Measurements from ENCODE around the gene KNDC1. TPM values are rescaled to one million over a fixed set of nuclear protein-coding genes. Genes with fewer than 3 reads are reported as not detected.

KNDC1 gene
- polyA plus RNA-seq, 1 donor from 2014 or later: 4.3 TPM

GRCh38 chr10:133248334-133248715 lies 88.3 kb downstream of the KNDC1 start:
- H3K36me3 ChIP-seq (ENCODE audit: insufficient read depth, low read length): no peaks in the 10 kb centered on the region
- H3K9ac ChIP-seq (ENCODE audit: low read length): no peak overlapping the region
- H3K9me3 ChIP-seq (ENCODE audit: low read length): no peaks in the 10 kb centered on the region
- TF ChIP-seq CTCF (IDR thresholded peaks at IDR 0.05; ENCODE audit: poor library complexity, severe bottlenecking): no peak
- TF ChIP-seq EP300 (conservative IDR thresholded peaks at IDR 0.05; ENCODE audit: poor library complexity, severe bottlenecking): no peak
- TF ChIP-seq REST (IDR thresholded peaks at IDR 0.05; ENCODE audit: borderline replicate concordance): no peak
- no peak for TF ChIP-seq TAF1 (IDR thresholded peaks at IDR 0.05; ENCODE audit: low read depth)
- TF ChIP-seq MXI1 (conservative IDR thresholded peaks at IDR 0.05; ENCODE audit: poor library complexity, severe bottlenecking): no peak
- TF ChIP-seq SMC3 (conservative IDR thresholded peaks at IDR 0.05; ENCODE audit: poor library complexity): no peak
- H3F3A ChIP-seq (ENCODE audit: insufficient read depth, low read length, poor library complexity, severe bottlenecking): no peaks in the 10 kb centered on the region
- H3K27me3 ChIP-seq (ENCODE audit: insufficient read depth, low read depth, low read length): no peaks in the 10 kb centered on the region
- no peak overlapping the region for H3K4me2 ChIP-seq (ENCODE audit: low read length)
- H2AFZ ChIP-seq (ENCODE audit: low read depth, low read length): no peak overlapping the region
- H3K79me2 ChIP-seq (replicated peaks; ENCODE audit: insufficient read depth, low read length): no peaks in the 10 kb centered on the region
- no peaks in the 10 kb centered on the region for H4K20me1 ChIP-seq (ENCODE audit: insufficient read depth)
- no peak overlapping the region for H3K27ac ChIP-seq (ENCODE audit: low read length)
- H3K4me3 ChIP-seq (ENCODE audit: low read length): no peak overlapping the region
- H3K9me2 ChIP-seq (ENCODE audit: insufficient read depth, low read length): no peaks in the 10 kb centered on the region

- Histone ChIP-seq H3K9ac (ENCODE audit: low read length) (no peak overlapping the region), H3K27ac (ENCODE audit: low read length) (no peak overlapping the region), H2AFZ (ENCODE audit: low read depth, low read length) (no peak overlapping the region), H3K4me3 (ENCODE audit: low read length) (no peak overlapping the region), H3K9me2 (ENCODE audit: insufficient read depth, low read length) (no peaks in the 10 kb centered on the region), H3K79me2 (replicated peaks; ENCODE audit: insufficient read depth, low read length) (no peaks in the 10 kb centered on the region), H3K4me2 (ENCODE audit: low read length) (no peak overlapping the region), H3K27me3 (ENCODE audit: insufficient read depth, low read depth, low read length) (no peaks in the 10 kb centered on the region), H3F3A (ENCODE audit: insufficient read depth, low read length, poor library complexity, severe bottlenecking) (no peaks in the 10 kb centered on the region), H4K20me1 (ENCODE audit: insufficient read depth) (no peaks in the 10 kb centered on the region), H3K9me3 (ENCODE audit: low read length) (no peaks in the 10 kb centered on the region), H3K36me3 (ENCODE audit: insufficient read depth, low read length) (no peaks in the 10 kb centered on the region)
- TF ChIP-seq TAF1 (IDR thresholded peaks at IDR 0.05; ENCODE audit: low read depth) (no peak), RAD21 (conservative IDR thresholded peaks at IDR 0.05) (no peak), EP300 (conservative IDR thresholded peaks at IDR 0.05; ENCODE audit: poor library complexity, severe bottlenecking) (no peak), POLR2AphosphoS5 (IDR thresholded peaks at IDR 0.05) (no peak), CTCF (IDR thresholded peaks at IDR 0.05; ENCODE audit: poor library complexity, severe bottlenecking) (no peak), EZH2 (IDR thresholded peaks at IDR 0.05; ENCODE audit: borderline replicate concordance, insufficient read depth, low read length, poor library complexity, severe bottlenecking) (no peak), SMC3 (conservative IDR thresholded peaks at IDR 0.05; ENCODE audit: poor library complexity) (no peak), REST (IDR thresholded peaks at IDR 0.05; ENCODE audit: borderline replicate concordance) (no peak), MXI1 (conservative IDR thresholded peaks at IDR 0.05; ENCODE audit: poor library complexity, severe bottlenecking) (no peak)
Measured at GRCh38 chr10:133249094-133249780, 89.2 kb downstream of the KNDC1 start.
